Lower leg skin (tissue), 4 donors: ENCODE results near the gene BCL7B. TPM values are rescaled to one million over a fixed set of nuclear protein-coding genes. Genes with fewer than 3 reads are reported as not detected.
"Not testable (repeated sequence)": the region's sequence is repeated elsewhere in the genome, so short reads cannot be mapped to it uniquely, and the experiment has no call there.

Experiments used
- DNase-seq, 2 donors: peaks; one replicate each; pipeline ENCODE4 v3.0.0-alpha.2; 2019; ENCODE audit warnings: low spot score in 2 of 2
- H3K4me3 ChIP-seq: fragments of 200-600 bp; sonication (generic); 2 replicates; pipeline ENCODE4 v1.5.1; 2017; ENCODE audit warnings: mild to moderate bottlenecking, low read depth; ENCODE audit not compliant: poor library complexity, severe bottlenecking
- CTCF ChIP-seq, 3 donors: fragments of 450-650 bp; IDR thresholded peaks; one replicate each; pipeline ENCODE4 v1.5.1; 2016; ENCODE audit warnings: antibody characterized with exemption in 3 of 3, mild to moderate bottlenecking in 3 of 3, moderate library complexity in 2 of 3
- POLR2A ChIP-seq, 2 donors: fragments of 450-650 bp; IDR thresholded peaks; one replicate each; pipeline ENCODE4 v1.6.1; 2016 to 2017; ENCODE audit warnings: antibody characterized with exemption in 2 of 2, mild to moderate bottlenecking in 1 of 2, moderate library complexity in 1 of 2
- WGBS, 2 donors: methylation state at CpG; one replicate each; pipeline ENCODE4 v1.1.5; 2018; 5-methylcytosine and 5-hydroxymethylcytosine counted together
- intact Hi-C: fragments of 100-400 bp; cut with DNase I; formaldehyde crosslinking; loops from one replicate; pipeline ENCODE4 v1.15.0; 2023; ENCODE audit warnings: low total_unique reads
- total RNA-seq, 4 donors: library from RNA; depleted of rRNA; stranded (reverse); fragments of >200 nt; gene quantifications; one replicate each; pipeline ENCODE4 v1.1.0, GENCODE V29; 2016

BCL7B gene
- total RNA-seq, 4 donors from 2014 or later = 31.8 to 66.2 (median 47.7) TPM

- WGBS, 2 donors = 95 to 97% methylated on average over 10 of the region's 10 CpGs
- H3K4me3 ChIP-seq = no peak overlapping the region
- DNase-seq = no peak
- intact Hi-C loops = no loop called here
- TF ChIP-seq CTCF (IDR thresholded peaks at IDR 0.05) (no peak), POLR2A (IDR thresholded peaks at IDR 0.05) (no peak)
These were observed 15.8 kb downstream of the BCL7B start for GRCh38 chr7:73541722-73542121.

GRCh38 chr7:73539709-73540108 lies 17.8 kb downstream of the BCL7B start:
- intact Hi-C loops = no loop called here
- 91 to 92% methylated on average over 13 of the region's 13 CpGs for WGBS, 2 donors
- TF ChIP-seq POLR2A (IDR thresholded peaks at IDR 0.05) (no peak), CTCF (IDR thresholded peaks at IDR 0.05) (no peak)
- no peak for DNase-seq
- H3K4me3 ChIP-seq = no peak overlapping the region

- DNase-seq, intact Hi-C loops, H3K4me3 ChIP-seq: not testable (repeated sequence)
- WGBS, 2 donors = 93 to 100% methylated on average over 2 of the region's 2 CpGs
These were observed 19.0 kb downstream of the BCL7B start for GRCh38 chr7:73538510-73538909.

GRCh38 chr7:73537051-73537450 lies 20.4 kb downstream of the BCL7B start:
- 91 to 92% methylated on average over 15 to 16 of the region's 16 CpGs for WGBS, 2 donors
- TF ChIP-seq POLR2A (IDR thresholded peaks at IDR 0.05) (no peak), CTCF (IDR thresholded peaks at IDR 0.05) (no peak)
- DNase-seq = no peak
- intact Hi-C loops = no loop called here
- H3K4me3 ChIP-seq = no peak overlapping the region

GRCh38 chr7:73536479-73536878 lies 21.0 kb downstream of the BCL7B start:
- H3K4me3 ChIP-seq = no peak overlapping the region
- DNase-seq = no peak
- intact Hi-C loops = no loop called here
- WGBS, 2 donors = 87 to 89% methylated on average over 5 of the region's 5 CpGs
- TF ChIP-seq POLR2A (IDR thresholded peaks at IDR 0.05) = no peak
- no peak for TF ChIP-seq CTCF (IDR thresholded peaks at IDR 0.05)

GRCh38 chr7:73535918-73536317 lies 21.6 kb downstream of the BCL7B start:
- DNase-seq, H3K4me3 ChIP-seq, intact Hi-C loops: not testable (repeated sequence)
- 95 to 96% methylated on average over 7 of the region's 7 CpGs for WGBS, 2 donors

- TF ChIP-seq POLR2A (IDR thresholded peaks at IDR 0.05) (no peak), CTCF (IDR thresholded peaks at IDR 0.05) (no peak)
- no peak overlapping the region for H3K4me3 ChIP-seq
- 74% methylated on average over 9 of the region's 9 CpGs for WGBS, 2 donors
- intact Hi-C loops = no loop called here
- DNase-seq = no peak
These were observed 23.7 kb downstream of the BCL7B start for GRCh38 chr7:73533742-73534141.
